Endothelial cell of umbilical vein (primary cell): ENCODE measurements around the gene DOCK1.

ENCODE experiments used
- CTCF ChIP-seq, 2 donors: IDR thresholded peaks; 1 replicate in 1 of 2; 2 replicates in 1 of 2; pipeline ENCODE4 v1.5.1; 2011; ENCODE audit warnings: low read length in 2 of 2, mild to moderate bottlenecking in 2 of 2, moderate library complexity in 2 of 2, control low read depth in 1 of 2, inconsistent platforms in 1 of 2, low read depth in 1 of 2; ENCODE audit not compliant: insufficient read depth in 1 of 2; ENCODE audit errors: extremely low read depth in 1 of 2
- EZH2 ChIP-seq: IDR thresholded peaks from 2 replicates; pipeline ENCODE4 v1.6.1; 2012; ENCODE audit warnings: borderline replicate concordance, low read depth, mild to moderate bottlenecking, moderate library complexity, low read length, inconsistent platforms; ENCODE audit not compliant: severe bottlenecking
- GATA2 ChIP-seq: IDR thresholded peaks from 2 replicates; pipeline ENCODE4 v1.7.0; 2011; ENCODE audit warnings: low read depth, mild to moderate bottlenecking, moderate library complexity, mixed read lengths, low read length; ENCODE audit not compliant: insufficient read length, insufficient read depth
- POLR2AphosphoS5 ChIP-seq: IDR thresholded peaks from 2 replicates; pipeline ENCODE4 v1.6.1; 2012; ENCODE audit warnings: low read depth, mild to moderate bottlenecking, control low read depth, low read length, moderate library complexity; ENCODE audit not compliant: insufficient read depth

GRCh38 chr10:127453706-127454105 is 548.5 kb downstream of the DOCK1 start:
- TF ChIP-seq CTCF (IDR thresholded peaks at IDR 0.05; ENCODE audit: extremely low read depth in 1 of 2, insufficient read depth in 1 of 2, low read depth in 1 of 2, low read length in 2 of 2) = no peak
- no peak for TF ChIP-seq POLR2AphosphoS5
- TF ChIP-seq EZH2 = no peak
- TF ChIP-seq GATA2 = no peak
